Lower leg skin (tissue), 4 donors: Measurements from ENCODE around the gene YOD1. TPM values are rescaled to one million over a fixed set of nuclear protein-coding genes. Genes with fewer than 3 reads are reported as not detected.

Experiments used
- DNase-seq, 2 donors: peaks; one replicate each; pipeline ENCODE4 v3.0.0-alpha.2; 2019; ENCODE audit warnings: low spot score in 2 of 2
- H3K4me3 ChIP-seq: fragments of 200-600 bp; sonication (generic); 2 replicates; pipeline ENCODE4 v1.5.1; 2017; ENCODE audit warnings: mild to moderate bottlenecking, low read depth; ENCODE audit not compliant: poor library complexity, severe bottlenecking
- CTCF ChIP-seq, 3 donors: fragments of 450-650 bp; IDR thresholded peaks; one replicate each; pipeline ENCODE4 v1.5.1; 2016; ENCODE audit warnings: antibody characterized with exemption in 3 of 3, mild to moderate bottlenecking in 3 of 3, moderate library complexity in 2 of 3
- POLR2A ChIP-seq, 2 donors: fragments of 450-650 bp; IDR thresholded peaks; one replicate each; pipeline ENCODE4 v1.6.1; 2016 to 2017; ENCODE audit warnings: antibody characterized with exemption in 2 of 2, mild to moderate bottlenecking in 1 of 2, moderate library complexity in 1 of 2
- WGBS, 2 donors: methylation state at CpG; one replicate each; pipeline ENCODE4 v1.1.5; 2018; 5-methylcytosine and 5-hydroxymethylcytosine counted together
- intact Hi-C: fragments of 100-400 bp; cut with DNase I; formaldehyde crosslinking; loops from one replicate; pipeline ENCODE4 v1.15.0; 2023; ENCODE audit warnings: low total_unique reads
- total RNA-seq, 4 donors: library from RNA; depleted of rRNA; stranded (reverse); fragments of >200 nt; gene quantifications; one replicate each; pipeline ENCODE4 v1.1.0, GENCODE V29; 2016

Gene YOD1
- total RNA-seq, 4 donors from 2014 or later = 47.5 to 91.8 (median 65.5) TPM

DNA sequence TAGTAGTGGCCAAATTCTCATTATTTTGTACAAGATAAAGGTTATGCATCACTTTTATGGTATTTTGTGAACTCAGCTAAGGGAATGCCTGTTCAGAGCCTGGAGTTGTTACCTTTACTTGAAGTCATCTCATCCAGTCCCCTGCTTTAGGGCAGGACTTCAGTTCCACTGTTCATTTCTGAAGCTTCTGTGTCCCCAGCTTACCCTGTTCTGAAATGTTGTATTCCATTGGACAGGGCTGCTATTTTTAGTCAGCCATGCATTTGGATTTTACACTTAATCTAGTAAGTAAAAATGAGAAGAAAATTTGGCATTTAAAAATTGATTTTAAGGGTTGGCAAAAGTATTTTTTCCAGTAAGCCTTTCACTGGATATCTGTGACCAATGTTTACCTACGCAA is 26.0 kb upstream of the YOD1 start:
- intact Hi-C loops = no loop called here
- DNase-seq = no peak
- WGBS, 2 donors = 100% methylated on average over 1 of the region's 1 CpG
- no peak overlapping the region for H3K4me3 ChIP-seq
- no peak for TF ChIP-seq POLR2A (IDR thresholded peaks at IDR 0.05)
- TF ChIP-seq CTCF (IDR thresholded peaks at IDR 0.05) = no peak

GRCh38 chr1:207076181-207076955 is 25.4 kb upstream of the YOD1 start:
- H3K4me3 ChIP-seq = no peak overlapping the region
- 73 to 77% methylated on average over 5 of the region's 5 CpGs for WGBS, 2 donors
- intact Hi-C loops = no loop called here
- DNase-seq = no peak
- TF ChIP-seq CTCF (IDR thresholded peaks at IDR 0.05) = no peak
- no peak for TF ChIP-seq POLR2A (IDR thresholded peaks at IDR 0.05)

DNA sequence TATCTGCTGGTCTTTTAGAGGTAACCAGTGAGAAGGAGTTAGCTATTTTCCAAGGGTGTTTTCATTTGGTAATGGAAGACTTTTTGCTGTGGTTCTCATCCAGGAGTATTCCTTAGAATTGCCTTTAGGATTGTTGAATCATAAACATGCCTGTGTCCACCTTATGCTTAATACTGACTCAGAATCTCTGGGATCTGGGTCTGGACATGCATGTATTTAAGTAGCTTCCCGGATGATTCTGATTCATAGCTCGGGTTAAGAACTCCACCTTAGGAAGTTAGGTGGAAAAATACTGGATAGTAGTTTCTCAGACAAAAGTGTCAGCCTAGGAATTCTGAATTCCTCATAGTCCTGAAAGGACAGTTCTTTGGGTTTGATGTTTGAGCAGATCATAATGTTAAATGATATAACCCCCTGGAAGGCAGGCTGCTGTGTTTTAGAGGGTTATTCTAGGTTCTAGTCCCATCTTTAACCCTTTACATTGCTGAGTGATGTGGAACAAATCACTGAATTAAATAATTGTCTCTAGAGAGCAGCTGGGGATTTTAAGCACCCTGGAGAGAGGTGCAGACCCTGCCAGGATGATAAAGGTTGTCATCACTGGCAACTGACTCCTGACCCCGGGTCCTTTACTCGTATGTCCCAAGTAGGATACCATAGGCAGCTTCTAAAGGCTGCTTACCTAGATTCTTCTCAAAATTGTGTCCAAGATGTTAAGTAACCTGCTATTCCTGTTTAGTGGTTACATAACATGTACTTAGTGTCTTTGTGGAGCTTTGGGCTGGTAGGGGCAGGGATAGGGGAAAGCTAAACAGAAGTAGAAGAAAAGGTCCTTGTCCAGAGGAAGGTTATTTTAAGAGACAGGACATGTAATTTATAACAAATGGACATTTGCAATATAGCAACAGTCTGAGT is 23.2 kb upstream of the YOD1 start:
- TF ChIP-seq CTCF (IDR thresholded peaks at IDR 0.05) (no peak), POLR2A (IDR thresholded peaks at IDR 0.05) (no peak)
- intact Hi-C loops = no loop called here
- 48 to 54% methylated on average over 4 of the region's 4 CpGs for WGBS, 2 donors
- H3K4me3 ChIP-seq = no peak overlapping the region
- no peak for DNase-seq

GRCh38 chr1:207072233-207072632 is 21.2 kb upstream of the YOD1 start:
- no peak overlapping the region for H3K4me3 ChIP-seq
- intact Hi-C loops = no loop called here
- no peak for DNase-seq
- WGBS, 2 donors = 86 to 87% methylated on average over 8 of the region's 8 CpGs
- no peak for TF ChIP-seq POLR2A (IDR thresholded peaks at IDR 0.05)
- TF ChIP-seq CTCF (IDR thresholded peaks at IDR 0.05) = no peak

- no peak overlapping the region for H3K4me3 ChIP-seq
- TF ChIP-seq CTCF (IDR thresholded peaks at IDR 0.05) = no peak
- TF ChIP-seq POLR2A (IDR thresholded peaks at IDR 0.05) = no peak
- intact Hi-C loops = no loop called here
- no peak for DNase-seq
- WGBS, 2 donors = 93% methylated on average over 6 of the region's 6 CpGs
Measured at GRCh38 chr1:207071426-207071825, 20.4 kb upstream of the YOD1 start.
